Trophoblast cell (in vitro differentiated cells and primary cell): Measurements from ENCODE around the gene PRRT3.

Experiments
- DNase-seq, 2 donors: peaks; one replicate each; pipeline ENCODE4 v3.0.0-alpha.2; 2016
- H2AFZ ChIP-seq: 2 replicates; pipeline ENCODE4 v1.6.1; 2013; ENCODE audit warnings: low read length, moderate library complexity, mild to moderate bottlenecking; ENCODE audit not compliant: insufficient read depth, poor library complexity
- H2AK5ac ChIP-seq: 2 replicates; pipeline ENCODE4 v1.6.1; 2013; ENCODE audit warnings: mild to moderate bottlenecking, low read length
- H2BK120ac ChIP-seq: 2 replicates; pipeline ENCODE4 v1.6.1; 2013; ENCODE audit warnings: low read length, mild to moderate bottlenecking, moderate library complexity; ENCODE audit not compliant: insufficient read depth, poor library complexity
- H2BK12ac ChIP-seq: 2 replicates; pipeline ENCODE4 v1.6.1; 2013; ENCODE audit warnings: mild to moderate bottlenecking, low read length, moderate library complexity
- H2BK5ac ChIP-seq: 2 replicates; pipeline ENCODE4 v1.6.1; 2013; ENCODE audit warnings: low read length, low read depth, moderate library complexity, mild to moderate bottlenecking; ENCODE audit not compliant: poor library complexity
- H3K14ac ChIP-seq: 2 replicates; pipeline ENCODE4 v1.6.1; 2013; ENCODE audit warnings: mild to moderate bottlenecking, low read length
- H3K18ac ChIP-seq: 2 replicates; pipeline ENCODE4 v1.6.1; 2013; ENCODE audit warnings: mild to moderate bottlenecking, low read length
- H3K23ac ChIP-seq: 2 replicates; pipeline ENCODE4 v1.6.1; 2013; ENCODE audit warnings: low read length
- H3K27ac ChIP-seq: 2 replicates; pipeline ENCODE4 v1.5.1; 2013; ENCODE audit warnings: low read depth, mild to moderate bottlenecking, inconsistent platforms, low read length, moderate library complexity
- H3K27me3 ChIP-seq: 2 replicates; pipeline ENCODE4 v1.6.1; 2013; ENCODE audit warnings: inconsistent platforms, mild to moderate bottlenecking, low read length, moderate library complexity; ENCODE audit not compliant: insufficient read depth
- H3K36me3 ChIP-seq, 2 experiments: 1 replicate in 1 of 2; 2 replicates in 1 of 2; pipeline ENCODE4 v1.6.1; 2013; ENCODE audit warnings: low read length in 2 of 2, mild to moderate bottlenecking in 2 of 2, moderate library complexity in 1 of 2; ENCODE audit not compliant: insufficient read depth in 2 of 2, control insufficient read depth in 1 of 2
- H3K4ac ChIP-seq: 2 replicates; pipeline ENCODE4 v1.6.1; 2013; ENCODE audit warnings: low read depth, mild to moderate bottlenecking, low read length, moderate library complexity
- H3K4me1 ChIP-seq, 2 experiments: 1 replicate in 1 of 2; 2 replicates in 1 of 2; pipeline ENCODE4 v1.6.1; 2013; ENCODE audit warnings: low read length in 2 of 2, mild to moderate bottlenecking in 2 of 2, moderate library complexity in 1 of 2; ENCODE audit not compliant: insufficient read depth in 2 of 2, control insufficient read depth in 1 of 2
- H3K4me2 ChIP-seq: 2 replicates; pipeline ENCODE4 v1.6.1; 2013; ENCODE audit warnings: inconsistent platforms, mild to moderate bottlenecking, low read length, moderate library complexity
- H3K4me3 ChIP-seq: 2 replicates; pipeline ENCODE4 v1.5.1; 2013; ENCODE audit warnings: mild to moderate bottlenecking, low read depth, low read length, inconsistent platforms
- H3K79me1 ChIP-seq: one replicate; pipeline ENCODE4 v1.6.1; 2013; ENCODE audit warnings: low read length
- H3K79me2 ChIP-seq: 2 replicates; pipeline ENCODE4 v1.6.1; 2013; ENCODE audit warnings: low read length, mild to moderate bottlenecking; ENCODE audit not compliant: control insufficient read depth, insufficient read depth, poor library complexity
- H3K9ac ChIP-seq: 2 replicates; pipeline ENCODE4 v1.6.1; 2013; ENCODE audit warnings: mild to moderate bottlenecking, low read length
- H3K9me3 ChIP-seq: 2 replicates; pipeline ENCODE4 v1.6.1; 2013; ENCODE audit warnings: low read depth, mild to moderate bottlenecking, control low read depth, inconsistent platforms, low read length; ENCODE audit not compliant: insufficient read depth
- H4K12ac ChIP-seq: 2 replicates; pipeline ENCODE4 v1.6.1; 2013; ENCODE audit warnings: low read depth, mild to moderate bottlenecking, low read length, moderate library complexity
- H4K8ac ChIP-seq: 2 replicates; pipeline ENCODE4 v1.6.1; 2013; ENCODE audit warnings: low read depth, mild to moderate bottlenecking, low read length, moderate library complexity
- H4K91ac ChIP-seq: one replicate; pipeline ENCODE4 v1.6.1; 2013; ENCODE audit warnings: low read depth, mild to moderate bottlenecking, low read length, moderate library complexity
- WGBS: extraction: QIAGEN DNeasy Blood & Tissue Kit; methylation state at CpG from one replicate; pipeline ENCODE4 v1.1.7; 2013; ENCODE audit warnings: missing lambda C conversion rate; ENCODE audit not compliant: insufficient read length, insufficient coverage; ENCODE audit errors: extremely low coverage; 5-methylcytosine and 5-hydroxymethylcytosine counted together

Gene PRRT3

GRCh38 chr3:9933561-9934234, 18.5 kb downstream of the PRRT3 start, which contains the start of gene CRELD1:
TSS of gene CRELD1 (plus strand) at chr3:9933834. CDS start at chr3:9934439, 605 bp downstream.
- Histone ChIP-seq H3K36me3 (peaks cover 5 to 11% of the 10 kb centered on the region in 2 experiments), H3K27ac (peak within 1 kb of the TSS; percentile 61), H4K8ac (peak within 1 kb of the TSS; percentile 80), H3K9ac (peak within 1 kb of the TSS; percentile 79), H3K4ac (peak within 1 kb of the TSS; percentile 39), H3K79me2 (peaks cover 4% of the 10 kb centered on the region), H3K4me2 (peak within 1 kb of the TSS; percentile 99), H3K79me1 (peaks cover 9% of the 10 kb centered on the region), H2AFZ (peak within 1 kb of the TSS; percentile 89), H4K91ac (peak within 1 kb of the TSS; percentile 48), H2BK5ac (peak within 1 kb of the TSS; percentile 58), H3K23ac (no peak within 1 kb of the TSS), H4K12ac (peak within 1 kb of the TSS; percentile 78), H3K4me1 (peaks cover 8 to 12% of the 10 kb centered on the region in 2 experiments), H3K9me3 (no peaks in the 10 kb centered on the region), H2BK120ac (peak within 1 kb of the TSS; percentile 18), H2BK12ac (peak within 1 kb of the TSS; percentile 37), H3K14ac (peak within 1 kb of the TSS; percentile 83), H3K27me3 (no peaks in the 10 kb centered on the region), H3K18ac (peak within 1 kb of the TSS; percentile 45), H2AK5ac (peak within 1 kb of the TSS; percentile 75), H3K4me3 (peak within 1 kb of the TSS; percentile 84)
- WGBS = no CpG with 5 or more reads among the region's 50 CpGs
- DNase-seq = peak; percentile 92 to 96

- Histone ChIP-seq H3K27me3 (no peaks in the 10 kb centered on the region), H4K8ac (peak overlapping the region; percentile 47), H2BK5ac (no peak overlapping the region), H3K79me1 (peaks cover 9% of the 10 kb centered on the region), H2BK120ac (peak overlapping the region; percentile 18), H3K36me3 (peaks cover 5 to 11% of the 10 kb centered on the region in 2 experiments), H3K4ac (peak overlapping the region; percentile 39), H3K79me2 (peaks cover 4% of the 10 kb centered on the region), H4K91ac (peak overlapping the region; percentile 41), H3K27ac (peak overlapping the region; percentile 61), H2BK12ac (no peak overlapping the region), H3K23ac (no peak overlapping the region), H3K18ac (peak overlapping the region; percentile 42), H2AFZ (peak overlapping the region; percentile 89), H4K12ac (peak overlapping the region; percentile 78), H3K9me3 (no peaks in the 10 kb centered on the region), H3K4me1 (peaks cover 8 to 12% of the 10 kb centered on the region in 2 experiments), H2AK5ac (peak overlapping the region; percentile 75), H3K4me3 (peak overlapping the region; percentile 72), H3K9ac (peak overlapping the region; percentile 79), H3K4me2 (peak overlapping the region; percentile 99), H3K14ac (peak overlapping the region; percentile 83)
- DNase-seq = peak; percentile 69 to 80
- WGBS = no CpG with 5 or more reads among the region's 77 CpGs
These were observed 19.2 kb downstream of the PRRT3 start for GRCh38 chr3:9932843-9933560.

- H2BK120ac ChIP-seq = no peak overlapping the region
- H3K14ac ChIP-seq = no peak overlapping the region
- H4K8ac ChIP-seq = peak overlapping the region; percentile 47
- WGBS = no CpG with 5 or more reads among the region's 13 CpGs
- peaks cover 5 to 8% of the 10 kb centered on the region in 2 experiments for H3K36me3 ChIP-seq
- no peak overlapping the region for H2BK12ac ChIP-seq
- peak overlapping the region; percentile 68 for H4K12ac ChIP-seq
- no peak overlapping the region for H4K91ac ChIP-seq
- H2AFZ ChIP-seq = peak overlapping the region; percentile 69
- peaks cover 4% of the 10 kb centered on the region for H3K79me2 ChIP-seq
- no peak overlapping the region for H3K18ac ChIP-seq
- H3K23ac ChIP-seq = no peak overlapping the region
- no peak overlapping the region for H3K9ac ChIP-seq
- H2BK5ac ChIP-seq = no peak overlapping the region
- H2AK5ac ChIP-seq = no peak overlapping the region
- no peak for DNase-seq
- peak overlapping the region; percentile 99 for H3K4me2 ChIP-seq
- peaks cover 9% of the 10 kb centered on the region for H3K79me1 ChIP-seq
- no peak overlapping the region for H3K4me3 ChIP-seq
- H3K4me1 ChIP-seq = peaks cover 8 to 12% of the 10 kb centered on the region in 2 experiments
- no peaks in the 10 kb centered on the region for H3K9me3 ChIP-seq
- H3K4ac ChIP-seq = no peak overlapping the region
- no peak overlapping the region for H3K27ac ChIP-seq
- H3K27me3 ChIP-seq = no peaks in the 10 kb centered on the region
These were observed 19.7 kb downstream of the PRRT3 start for GRCh38 chr3:9932535-9932842.

- Histone ChIP-seq H3K14ac (no peak overlapping the region), H3K79me2 (peaks cover 4% of the 10 kb centered on the region), H3K4ac (no peak overlapping the region), H4K91ac (no peak overlapping the region), H4K8ac (no peak overlapping the region), H3K9me3 (no peaks in the 10 kb centered on the region), H3K4me1 (peaks cover 8 to 12% of the 10 kb centered on the region in 2 experiments), H2BK5ac (no peak overlapping the region), H4K12ac (no peak overlapping the region), H3K79me1 (peaks cover 9% of the 10 kb centered on the region), H3K9ac (no peak overlapping the region), H3K18ac (no peak overlapping the region), H2AK5ac (no peak overlapping the region), H3K4me2 (no peak overlapping the region), H3K27me3 (no peaks in the 10 kb centered on the region), H3K23ac (no peak overlapping the region), H2BK120ac (no peak overlapping the region), H3K27ac (no peak overlapping the region), H3K36me3 (peaks cover 5 to 7% of the 10 kb centered on the region in 2 experiments), H2BK12ac (no peak overlapping the region), H2AFZ (no peak overlapping the region), H3K4me3 (no peak overlapping the region)
- WGBS = no CpG with 5 or more reads among the region's 4 CpGs
- no peak for DNase-seq
These were observed 21.3 kb downstream of the PRRT3 start for GRCh38 chr3:9930804-9931418.
